Left forelimb (tissue), 1 donor: Measurements from ENCODE around the gene CPOX.

Experiments
- DNase-seq: peaks from one replicate; pipeline ENCODE4 v3.0.0-alpha.2; 2018; ENCODE audit warnings: low spot score

Gene CPOX

GRCh38 chr3:98534168-98534567 is 59.2 kb downstream of the CPOX start:
- no peak for DNase-seq

GRCh38 chr3:98532709-98533571 is 60.5 kb downstream of the CPOX start:
- no peak for DNase-seq

GRCh38 chr3:98532275-98532637 is 61.2 kb downstream of the CPOX start:
- DNase-seq = no peak

GRCh38 chr3:98531622-98532274 is 61.7 kb downstream of the CPOX start, which contains the start of gene GPR15:
Gene GPR15, plus strand, starts transcription at chr3:98531978. Its CDS starts 56 bp downstream, at chr3:98532034.
- DNase-seq = no peak

- no peak for DNase-seq
These were observed 62.7 kb downstream of the CPOX start for GRCh38 chr3:98530676-98531075.

GRCh38 chr3:98529856-98530459 is 63.5 kb downstream of the CPOX start:
- no peak for DNase-seq
